Vagina (tissue), 2 donors: ENCODE measurements around the gene OCSTAMP. TPM values are rescaled to one million over a fixed set of nuclear protein-coding genes. Genes with fewer than 3 reads are reported as not detected.

Experiments
- DNase-seq, 2 donors: peaks; one replicate each; pipeline ENCODE4 v3.0.0-alpha.2; 2017; ENCODE audit errors: extremely low spot score in 2 of 2
- H3K27ac ChIP-seq: fragments of 200-600 bp; sonication (generic); one replicate; pipeline ENCODE4 v1.5.1; 2019
- H3K27me3 ChIP-seq: fragments of 200-600 bp; sonication (generic); one replicate; pipeline ENCODE4 v1.5.1; 2019
- H3K36me3 ChIP-seq, 2 donors: fragments of 200-600 bp; sonication (generic); one replicate each; pipeline ENCODE4 v1.5.1; 2017 to 2019
- H3K4me1 ChIP-seq: fragments of 200-600 bp; sonication (generic); one replicate; pipeline ENCODE4 v1.5.1; 2019
- H3K4me3 ChIP-seq, 2 donors: fragments of 200-600 bp; sonication (generic); 1 replicate in 1 of 2; 2 replicates in 1 of 2; pipeline ENCODE4 v1.5.1; 2016 to 2019
- H3K9me3 ChIP-seq: fragments of 200-600 bp; sonication (generic); one replicate; pipeline ENCODE4 v1.5.1; 2019
- POLR2A ChIP-seq, 2 donors: fragments of 450-650 bp; IDR thresholded peaks; one replicate each; pipeline ENCODE4 v1.6.1; 2017; ENCODE audit warnings: antibody characterized with exemption in 2 of 2, mild to moderate bottlenecking in 2 of 2, moderate library complexity in 2 of 2
- POLR2AphosphoS5 ChIP-seq, 2 donors: sonication (generic); formaldehyde crosslinking; IDR thresholded peaks; one replicate each; pipeline ENCODE4 v1.9.0; 2017; ENCODE audit warnings: antibody characterized with exemption in 2 of 2, mild to moderate bottlenecking in 2 of 2, low read depth in 1 of 2; ENCODE audit not compliant: insufficient read depth in 1 of 2
- intact Hi-C: fragments of 100-400 bp; cut with DNase I; formaldehyde crosslinking; loops from one replicate; pipeline ENCODE4 v1.15.1; 2023
- total RNA-seq: library from RNA; depleted of rRNA; stranded (reverse); fragments of >200 nt; gene quantifications from one replicate; pipeline ENCODE4 v1.2.3, GENCODE V29; 2016
- TF ChIP-seq, protein P1 (sequence below), 3 experiments: fragments of 450-650 bp in 2 of 3; fragments of 200-600 bp in 1 of 3; sonication (generic) in 1 of 3; IDR thresholded peaks; one replicate each; pipeline ENCODE4 v1.5.1; 2017 to 2019; ENCODE audit warnings: antibody characterized with exemption in 3 of 3, mild to moderate bottlenecking in 2 of 3, moderate library complexity in 2 of 3

The OCSTAMP gene
- total RNA-seq, 1 donor from 2014 or later = not detected

DNA sequence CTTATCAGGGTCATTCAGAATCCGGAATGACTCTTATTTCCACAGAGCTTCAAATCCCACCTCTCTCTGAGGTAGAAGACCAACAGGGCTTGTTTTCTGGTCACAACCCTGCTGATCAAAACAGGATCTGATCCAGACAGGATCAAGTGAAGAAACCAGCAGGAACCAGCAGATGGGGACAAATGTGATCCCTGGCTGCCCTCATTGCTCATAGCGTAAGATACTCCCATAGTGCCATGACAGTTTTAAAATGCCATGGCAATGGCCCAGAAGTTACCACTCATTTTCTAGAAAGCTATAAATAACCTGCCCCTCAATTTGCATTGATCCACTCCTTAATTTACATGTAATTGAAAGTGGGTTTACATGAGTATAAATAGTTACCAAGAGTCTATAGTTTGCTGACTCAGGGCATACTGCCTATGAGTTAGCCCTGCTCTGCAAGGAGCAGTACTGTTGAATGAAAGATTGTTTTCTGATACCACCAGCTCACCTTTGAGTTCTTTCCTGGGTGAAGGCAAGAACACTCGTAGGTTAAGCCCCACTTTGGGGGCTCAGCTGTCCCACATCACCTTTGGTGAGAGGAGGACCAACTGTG is 30.9 kb downstream of the OCSTAMP start:
- DNase-seq = no peak
- H3K4me3 ChIP-seq = no peak overlapping the region
- H3K4me1 ChIP-seq = no peaks in the 10 kb centered on the region
- no peaks in the 10 kb centered on the region for H3K9me3 ChIP-seq
- TF ChIP-seq POLR2AphosphoS5 (IDR thresholded peaks at IDR 0.05; ENCODE audit: insufficient read depth in 1 of 2, low read depth in 1 of 2) = no peak
- TF ChIP-seq POLR2A (IDR thresholded peaks at IDR 0.05) = no peak
- TF ChIP-seq, protein P1, sequence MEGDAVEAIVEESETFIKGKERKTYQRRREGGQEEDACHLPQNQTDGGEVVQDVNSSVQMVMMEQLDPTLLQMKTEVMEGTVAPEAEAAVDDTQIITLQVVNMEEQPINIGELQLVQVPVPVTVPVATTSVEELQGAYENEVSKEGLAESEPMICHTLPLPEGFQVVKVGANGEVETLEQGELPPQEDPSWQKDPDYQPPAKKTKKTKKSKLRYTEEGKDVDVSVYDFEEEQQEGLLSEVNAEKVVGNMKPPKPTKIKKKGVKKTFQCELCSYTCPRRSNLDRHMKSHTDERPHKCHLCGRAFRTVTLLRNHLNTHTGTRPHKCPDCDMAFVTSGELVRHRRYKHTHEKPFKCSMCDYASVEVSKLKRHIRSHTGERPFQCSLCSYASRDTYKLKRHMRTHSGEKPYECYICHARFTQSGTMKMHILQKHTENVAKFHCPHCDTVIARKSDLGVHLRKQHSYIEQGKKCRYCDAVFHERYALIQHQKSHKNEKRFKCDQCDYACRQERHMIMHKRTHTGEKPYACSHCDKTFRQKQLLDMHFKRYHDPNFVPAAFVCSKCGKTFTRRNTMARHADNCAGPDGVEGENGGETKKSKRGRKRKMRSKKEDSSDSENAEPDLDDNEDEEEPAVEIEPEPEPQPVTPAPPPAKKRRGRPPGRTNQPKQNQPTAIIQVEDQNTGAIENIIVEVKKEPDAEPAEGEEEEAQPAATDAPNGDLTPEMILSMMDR (IDR thresholded peaks at IDR 0.05) = no peak
- no peak overlapping the region for H3K27ac ChIP-seq
- intact Hi-C loops = no loop called here
- no peaks in the 10 kb centered on the region for H3K27me3 ChIP-seq
- H3K36me3 ChIP-seq = no peaks in the 10 kb centered on the region

DNA sequence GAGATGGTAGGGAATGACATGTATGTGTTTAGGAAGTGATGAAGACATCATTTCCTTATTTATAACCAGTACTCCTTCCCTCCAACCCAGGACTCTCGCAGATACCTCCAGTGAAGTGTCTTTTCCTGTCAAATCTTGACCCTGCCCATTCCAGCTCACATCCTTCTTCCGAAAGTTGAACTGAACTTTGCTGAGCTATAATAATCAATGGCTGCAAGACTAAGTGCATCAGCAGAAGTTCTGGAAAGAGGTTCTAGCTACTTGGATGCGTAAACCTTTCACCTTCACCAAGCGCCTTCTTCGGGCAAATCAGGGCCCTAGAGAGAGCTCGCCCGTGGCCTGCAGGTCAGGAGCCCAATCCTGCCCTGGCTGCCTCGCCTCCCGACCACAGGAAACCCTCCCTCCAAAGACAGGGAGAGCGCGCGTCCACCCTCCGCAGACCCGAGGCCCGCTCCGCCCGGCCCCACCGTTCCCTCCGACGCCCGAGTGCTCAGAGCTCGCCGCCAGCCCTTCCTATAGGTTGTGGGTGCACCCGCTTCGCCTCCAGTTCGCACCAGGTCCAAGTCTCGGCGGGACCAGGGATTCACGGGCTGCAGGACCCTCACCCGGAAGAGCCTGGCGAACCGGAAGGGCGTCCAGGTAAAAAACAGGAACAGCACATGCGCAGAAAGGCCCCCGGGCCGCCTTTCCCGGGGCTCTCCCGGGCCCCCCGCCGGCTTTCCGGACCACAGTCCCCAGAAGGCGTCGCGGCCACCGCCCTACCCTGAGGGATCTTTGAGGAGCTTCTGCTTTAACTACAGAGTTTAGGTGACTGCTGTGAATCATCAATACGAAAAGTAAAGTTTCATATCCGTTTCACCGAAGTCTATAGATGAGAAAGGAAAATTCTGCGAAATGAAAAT is 37.3 kb downstream of the OCSTAMP start, which contains the start of gene ZNF334:
TSS of gene ZNF334 (minus strand) at position 617 of the 902 bp plus-strand sequence. CDS start 1,457 bp downstream, outside the sequence.
- intact Hi-C loops = no loop called here
- Histone ChIP-seq H3K27me3 (no peaks in the 10 kb centered on the region), H3K27ac (peak within 1 kb of the TSS; percentile 51), H3K36me3 (no peaks in the 10 kb centered on the region), H3K4me1 (peaks cover 9% of the 10 kb centered on the region), H3K9me3 (no peaks in the 10 kb centered on the region), H3K4me3 (peak within 1 kb of the TSS; percentile 69 to 71)
- no peak for DNase-seq
- no peak for TF ChIP-seq POLR2A (IDR thresholded peaks at IDR 0.05)
- TF ChIP-seq POLR2AphosphoS5 (IDR thresholded peaks at IDR 0.05; ENCODE audit: insufficient read depth in 1 of 2, low read depth in 1 of 2) = peak; percentile 18 to 62

DNA sequence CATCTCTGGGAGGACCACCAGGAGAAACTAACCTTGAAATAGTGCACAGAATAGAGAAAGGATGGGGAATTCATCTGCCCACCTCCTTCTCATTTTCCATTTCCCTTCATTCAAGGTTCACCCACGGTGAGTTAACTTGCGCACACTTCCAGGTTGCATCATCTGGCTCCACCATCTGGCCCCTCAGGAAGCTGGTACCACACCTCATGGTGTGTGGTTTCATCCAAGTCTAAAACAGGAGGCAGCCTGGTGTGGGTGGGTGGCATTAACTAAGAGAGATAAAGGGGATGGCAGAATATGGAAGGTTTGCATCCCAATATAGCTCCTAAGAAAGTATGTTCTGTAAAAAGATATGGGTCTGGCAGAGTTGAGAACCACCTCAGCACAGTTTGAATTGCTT is 40.9 kb downstream of the OCSTAMP start:
- Histone ChIP-seq H3K36me3 (no peaks in the 10 kb centered on the region), H3K9me3 (no peaks in the 10 kb centered on the region), H3K4me3 (no peak overlapping the region), H3K27ac (no peak overlapping the region), H3K4me1 (peaks cover 9% of the 10 kb centered on the region), H3K27me3 (no peaks in the 10 kb centered on the region)
- intact Hi-C loops = no loop called here
- TF ChIP-seq POLR2AphosphoS5 (IDR thresholded peaks at IDR 0.05; ENCODE audit: insufficient read depth in 1 of 2, low read depth in 1 of 2) (no peak), POLR2A (IDR thresholded peaks at IDR 0.05) (no peak)
- TF ChIP-seq, protein P1 (IDR thresholded peaks at IDR 0.05) = no peak
- no peak for DNase-seq

DNA sequence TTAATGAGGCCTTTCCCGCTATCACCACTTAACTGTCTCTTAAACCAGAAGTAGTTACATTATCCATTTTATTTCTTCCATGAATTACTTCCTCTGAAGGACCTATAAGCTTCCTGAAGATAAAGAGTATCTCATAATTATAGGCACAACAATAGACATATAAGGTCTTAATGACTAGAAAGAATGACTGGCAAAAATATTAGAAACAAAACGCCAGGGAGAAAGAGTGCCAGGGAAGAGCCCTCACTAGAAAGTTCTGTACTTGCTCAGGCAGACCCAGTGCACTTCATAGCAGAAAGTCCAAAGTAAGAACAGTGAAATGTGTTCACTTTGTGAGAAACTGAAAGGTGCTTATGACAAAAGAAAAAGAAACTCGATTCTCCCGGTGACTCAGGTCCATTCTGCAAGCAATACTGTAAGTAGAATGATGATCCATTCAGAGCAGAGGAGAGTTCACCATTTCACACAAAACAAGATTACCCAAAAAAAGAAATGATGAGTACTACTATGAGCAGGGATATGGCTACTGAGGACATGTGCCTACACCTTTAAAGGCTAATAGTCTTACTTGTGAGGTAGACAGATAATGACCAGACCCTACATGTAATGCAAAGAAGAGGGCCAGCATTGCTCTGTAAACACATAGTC is 42.6 kb downstream of the OCSTAMP start:
- Histone ChIP-seq H3K4me3 (no peak overlapping the region), H3K4me1 (no peaks in the 10 kb centered on the region), H3K27ac (no peak overlapping the region), H3K9me3 (no peaks in the 10 kb centered on the region), H3K36me3 (no peaks in the 10 kb centered on the region), H3K27me3 (no peaks in the 10 kb centered on the region)
- intact Hi-C loops = no loop called here
- no peak for DNase-seq
- TF ChIP-seq POLR2A (IDR thresholded peaks at IDR 0.05) = no peak
- TF ChIP-seq POLR2AphosphoS5 (IDR thresholded peaks at IDR 0.05; ENCODE audit: insufficient read depth in 1 of 2, low read depth in 1 of 2) = no peak
- TF ChIP-seq, protein P1 (IDR thresholded peaks at IDR 0.05) = no peak

DNA sequence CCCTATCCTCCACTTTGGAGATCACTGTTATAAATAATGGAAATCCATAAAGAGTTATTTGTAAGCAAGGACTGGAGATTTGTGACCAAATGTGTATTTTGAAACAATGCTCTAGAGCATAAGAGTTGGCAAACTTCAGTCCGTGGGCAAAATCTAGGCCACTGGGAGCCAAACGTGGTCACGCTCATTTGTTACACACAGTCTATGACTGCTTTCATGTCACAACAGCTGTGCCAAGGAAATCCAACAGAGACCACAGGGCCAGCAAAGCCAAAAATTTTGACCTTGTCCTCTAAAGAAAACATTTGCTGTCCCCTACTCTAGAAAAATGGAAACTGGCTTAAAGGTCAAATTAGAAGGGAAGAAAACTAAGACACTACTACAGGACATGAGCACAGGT is 44.9 kb downstream of the OCSTAMP start:
- H3K27me3 ChIP-seq = no peaks in the 10 kb centered on the region
- intact Hi-C loops = no loop called here
- TF ChIP-seq, protein P1 (IDR thresholded peaks at IDR 0.05) = no peak
- TF ChIP-seq POLR2AphosphoS5 (IDR thresholded peaks at IDR 0.05; ENCODE audit: insufficient read depth in 1 of 2, low read depth in 1 of 2) = no peak
- TF ChIP-seq POLR2A (IDR thresholded peaks at IDR 0.05) = no peak

More for the DNA sequence above, 44.9 kb downstream of the OCSTAMP start:
- Histone ChIP-seq H3K36me3 (no peaks in the 10 kb centered on the region), H3K4me1 (no peaks in the 10 kb centered on the region), H3K9me3 (peaks cover 15% of the 10 kb centered on the region), H3K4me3 (no peak overlapping the region), H3K27ac (no peak overlapping the region)
- DNase-seq = no peak
